ENCODE measurements around the gene POLQ. TPM values are rescaled to one million over a fixed set of nuclear protein-coding genes. Genes with fewer than 3 reads are reported as not detected.
"Not testable (repeated sequence)": the region's sequence is repeated elsewhere in the genome, so short reads cannot be mapped to it uniquely, and the experiment has no call there.

POLQ gene
- total RNA-seq, 1 experiment from 2014 or later, result 8.7 TPM

- DNase-seq (ENCODE audit: low spot score), result no peak
These were observed 115.0 kb downstream of the POLQ start for GRCh38 chr3:121430664-121431215.

GRCh38 chr3:121424549-121424948 lies 121.2 kb downstream of the POLQ start:
- no peak for DNase-seq (ENCODE audit: low spot score)

- no peak for DNase-seq (ENCODE audit: low spot score)
These were observed 127.6 kb downstream of the POLQ start for GRCh38 chr3:121418182-121418581.

- DNase-seq (ENCODE audit: low spot score), result no peak
These were observed 130.9 kb downstream of the POLQ start for GRCh38 chr3:121414924-121415323.

- no peak for DNase-seq (ENCODE audit: low spot score)
These were observed 134.3 kb downstream of the POLQ start for GRCh38 chr3:121411523-121411922.

GRCh38 chr3:121405631-121406030 lies 140.2 kb downstream of the POLQ start:
- no peak for DNase-seq (ENCODE audit: low spot score)

GRCh38 chr3:121399820-121400219 lies 146.0 kb downstream of the POLQ start:
- DNase-seq (ENCODE audit: low spot score), result no peak

- DNase-seq (ENCODE audit: low spot score), result not testable (repeated sequence)
These were observed 147.7 kb downstream of the POLQ start for GRCh38 chr3:121398051-121398450.

- DNase-seq (ENCODE audit: low spot score), result not testable (repeated sequence)
These were observed 149.8 kb downstream of the POLQ start for GRCh38 chr3:121395967-121396366.

GRCh38 chr3:121388308-121388707 lies 157.5 kb downstream of the POLQ start:
- not testable (repeated sequence) for DNase-seq (ENCODE audit: low spot score)

Other genes with a start within 250 kb of the POLQ start
- gene ARGFX, start 22.0 kb upstream of the POLQ start, total RNA-seq (2014; rRNA removed; shearing (Covaris generic)), result not detected in 2 replicates
- not detected in 2 replicates for gene FBXO40, start 47.4 kb upstream of the POLQ start, total RNA-seq (2014; rRNA removed; shearing (Covaris generic))
- 0.18 TPM in 1 of 2 replicates, not detected in the other for gene HCLS1, start 114.9 kb upstream of the POLQ start, total RNA-seq (2014; rRNA removed; shearing (Covaris generic))
- 20.0 and 31.8 TPM in 2 replicates for gene GOLGB1, start 203.8 kb upstream of the POLQ start, total RNA-seq (2014; rRNA removed; shearing (Covaris generic))

Measured in HT-29 (cell line).